Neural progenitor cell (in vitro differentiated cells): Measurements from ENCODE around the gene TMEM198. TPM values are rescaled to one million over a fixed set of nuclear protein-coding genes. Genes with fewer than 3 reads are reported as not detected.

Experiments
- DNase-seq: peaks from one replicate; pipeline ENCODE4 v3.0.0-alpha.2; 2016; ENCODE audit warnings: low spot score
- H2AFZ ChIP-seq: fragments of 200-600 bp; sonication (generic); replicated peaks from 2 replicates; pipeline ENCODE4 v1.6.1; 2016; ENCODE audit warnings: antibody characterized with exemption
- H3F3A ChIP-seq: fragments of 200-600 bp; sonication (generic); 2 replicates; pipeline ENCODE4 v1.6.1; 2016; ENCODE audit warnings: antibody characterized with exemption, low read depth
- H3K27ac ChIP-seq: fragments of 200-600 bp; sonication (generic); 2 replicates; pipeline ENCODE4 v1.5.1; 2016; ENCODE audit warnings: mild to moderate bottlenecking
- H3K27me3 ChIP-seq: fragments of 200-600 bp; sonication (generic); 2 replicates; pipeline ENCODE4 v1.6.1; 2016; ENCODE audit warnings: mild to moderate bottlenecking, moderate library complexity
- H3K36me3 ChIP-seq: fragments of 200-600 bp; sonication (generic); 2 replicates; pipeline ENCODE4 v1.5.1; 2016
- H3K4me1 ChIP-seq: fragments of 200-600 bp; sonication (generic); 2 replicates; pipeline ENCODE4 v1.6.1; 2016; ENCODE audit warnings: mixed run types
- H3K4me2 ChIP-seq: fragments of 200-600 bp; sonication (generic); 2 replicates; pipeline ENCODE4 v1.6.1; 2016
- H3K4me3 ChIP-seq: fragments of 200-600 bp; sonication (generic); 2 replicates; pipeline ENCODE4 v1.5.1; 2016
- H3K79me2 ChIP-seq: fragments of 200-600 bp; sonication (generic); 2 replicates; pipeline ENCODE4 v1.6.1; 2016; ENCODE audit warnings: low read depth
- H3K9ac ChIP-seq: fragments of 200-600 bp; sonication (generic); 2 replicates; pipeline ENCODE4 v1.6.1; 2016
- H3K9me3 ChIP-seq: fragments of 200-600 bp; sonication (generic); 2 replicates; pipeline ENCODE4 v1.5.1; 2016; ENCODE audit warnings: low read depth
- H4K20me1 ChIP-seq: fragments of 200-600 bp; sonication (generic); 2 replicates; pipeline ENCODE4 v1.6.1; 2016; ENCODE audit warnings: low read depth
- H3K27ac Mint-ChIP-seq: 3 replicates; pipeline ENCODE4 v1.8.0; 2021; ENCODE audit warnings: mixed read lengths
- H3K27me3 Mint-ChIP-seq: 2 replicates; pipeline ENCODE4 v1.8.0; 2022; ENCODE audit warnings: low read depth, mild to moderate bottlenecking, inconsistent platforms, moderate library complexity, mixed read lengths; ENCODE audit not compliant: insufficient read depth
- H3K36me3 Mint-ChIP-seq: 3 replicates; pipeline ENCODE4 v1.8.0; 2021; ENCODE audit warnings: mixed read lengths
- H3K4me1 Mint-ChIP-seq: 3 replicates; pipeline ENCODE4 v1.8.0; 2021; ENCODE audit warnings: mixed read lengths
- H3K4me3 Mint-ChIP-seq: 3 replicates; pipeline ENCODE4 v1.8.0; 2021; ENCODE audit warnings: mild to moderate bottlenecking, moderate library complexity, mixed read lengths
- H3K9me3 Mint-ChIP-seq: 3 replicates; pipeline ENCODE4 v1.8.0; 2020; ENCODE audit warnings: mixed read lengths
- EZH2 ChIP-seq: fragments of 200-600 bp; sonication (generic); IDR thresholded peaks from 2 replicates; pipeline ENCODE4 v1.6.1; 2017; ENCODE audit warnings: antibody characterized with exemption, mild to moderate bottlenecking, moderate library complexity
- EZH2phosphoT487 ChIP-seq: fragments of 200-600 bp; sonication (generic); IDR thresholded peaks from 2 replicates; pipeline ENCODE4 v1.6.1; 2017; ENCODE audit warnings: antibody characterized with exemption
- total RNA-seq: library from RNA; depleted of rRNA; stranded (reverse); fragments of >200 nt; gene quantifications from 2 replicates; pipeline ENCODE4 v1.2.3, GENCODE V29; 2015; ENCODE audit warnings: low replicate concordance
- TF ChIP-seq, protein P1 (sequence below): fragments of 200-600 bp; sonication (generic); IDR thresholded peaks from 2 replicates; pipeline ENCODE4 v1.5.1; 2017; ENCODE audit warnings: antibody characterized with exemption, mild to moderate bottlenecking

The TMEM198 gene
- total RNA-seq, 1 donor from 2014 or later, result 0.79 TPM

DNA sequence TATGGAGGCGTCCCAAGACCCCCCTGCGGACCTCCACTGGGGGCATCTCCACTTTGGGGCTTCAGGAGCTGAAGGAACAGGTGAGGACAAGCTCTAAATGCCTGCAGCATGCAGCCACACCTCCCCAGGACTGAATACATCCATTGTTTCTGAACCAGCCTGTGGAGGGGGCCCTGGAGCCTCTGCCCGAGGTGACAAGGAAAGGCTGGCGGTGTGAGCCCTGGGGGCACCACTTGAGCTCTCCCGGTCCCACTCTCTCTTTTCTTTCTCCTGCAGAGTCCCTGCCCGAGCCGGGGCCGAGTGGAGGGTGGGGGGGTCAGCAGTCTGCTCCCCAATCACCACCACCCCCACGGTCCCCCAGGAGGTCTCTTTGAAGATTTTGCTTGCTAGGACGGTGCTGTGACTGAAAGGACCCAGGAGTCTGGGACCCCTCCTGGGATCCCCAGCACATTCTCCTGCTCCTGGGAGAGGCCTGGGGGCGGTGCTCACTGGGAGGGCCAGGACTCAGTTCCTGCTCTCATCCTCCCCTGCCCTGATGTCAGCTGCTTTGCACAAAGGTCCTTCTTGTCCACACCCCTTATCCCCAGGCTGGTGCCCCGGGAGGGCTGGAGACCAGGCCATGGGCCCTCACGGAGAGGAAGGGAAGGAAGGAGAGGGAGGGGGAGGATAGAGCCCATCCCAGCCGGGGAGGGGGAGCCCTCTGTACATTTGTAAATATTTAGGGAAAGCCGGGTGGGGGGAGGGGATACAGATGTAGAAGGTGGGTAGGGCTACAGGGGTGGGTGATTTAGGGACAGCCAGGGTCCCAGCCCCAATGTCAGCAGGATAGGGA lies 6.0 kb upstream of the TMEM198 start:
- Mint-ChIP-seq H3K9me3 (no peaks in the 10 kb centered on the region), H3K4me1 (peaks cover 36% of the 10 kb centered on the region), H3K4me3 (no peak overlapping the region), H3K27me3 (peaks cover 11% of the 10 kb centered on the region), H3K36me3 (peaks cover 9% of the 10 kb centered on the region), H3K27ac (no peak overlapping the region)
- DNase-seq, result no peak
- peaks cover 11% of the 10 kb centered on the region for H4K20me1 ChIP-seq
- no peak overlapping the region for H3K9ac ChIP-seq
- H3K36me3 ChIP-seq, result no peaks in the 10 kb centered on the region
- H3K79me2 ChIP-seq, result no peaks in the 10 kb centered on the region
- TF ChIP-seq, protein P1, sequence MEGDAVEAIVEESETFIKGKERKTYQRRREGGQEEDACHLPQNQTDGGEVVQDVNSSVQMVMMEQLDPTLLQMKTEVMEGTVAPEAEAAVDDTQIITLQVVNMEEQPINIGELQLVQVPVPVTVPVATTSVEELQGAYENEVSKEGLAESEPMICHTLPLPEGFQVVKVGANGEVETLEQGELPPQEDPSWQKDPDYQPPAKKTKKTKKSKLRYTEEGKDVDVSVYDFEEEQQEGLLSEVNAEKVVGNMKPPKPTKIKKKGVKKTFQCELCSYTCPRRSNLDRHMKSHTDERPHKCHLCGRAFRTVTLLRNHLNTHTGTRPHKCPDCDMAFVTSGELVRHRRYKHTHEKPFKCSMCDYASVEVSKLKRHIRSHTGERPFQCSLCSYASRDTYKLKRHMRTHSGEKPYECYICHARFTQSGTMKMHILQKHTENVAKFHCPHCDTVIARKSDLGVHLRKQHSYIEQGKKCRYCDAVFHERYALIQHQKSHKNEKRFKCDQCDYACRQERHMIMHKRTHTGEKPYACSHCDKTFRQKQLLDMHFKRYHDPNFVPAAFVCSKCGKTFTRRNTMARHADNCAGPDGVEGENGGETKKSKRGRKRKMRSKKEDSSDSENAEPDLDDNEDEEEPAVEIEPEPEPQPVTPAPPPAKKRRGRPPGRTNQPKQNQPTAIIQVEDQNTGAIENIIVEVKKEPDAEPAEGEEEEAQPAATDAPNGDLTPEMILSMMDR, result peak; percentile 12
- TF ChIP-seq EZH2, result no peak
- no peak for TF ChIP-seq EZH2phosphoT487
- H3F3A ChIP-seq, result peaks cover 5% of the 10 kb centered on the region
- H3K4me2 ChIP-seq, result peak overlapping the region; percentile 54
- no peak overlapping the region for H3K27ac ChIP-seq
- no peak overlapping the region for H2AFZ ChIP-seq
- H3K27me3 ChIP-seq, result peaks cover 11% of the 10 kb centered on the region
- H3K4me1 ChIP-seq, result peaks cover 25% of the 10 kb centered on the region
- H3K4me3 ChIP-seq, result no peak overlapping the region
- H3K9me3 ChIP-seq, result no peaks in the 10 kb centered on the region

DNA sequence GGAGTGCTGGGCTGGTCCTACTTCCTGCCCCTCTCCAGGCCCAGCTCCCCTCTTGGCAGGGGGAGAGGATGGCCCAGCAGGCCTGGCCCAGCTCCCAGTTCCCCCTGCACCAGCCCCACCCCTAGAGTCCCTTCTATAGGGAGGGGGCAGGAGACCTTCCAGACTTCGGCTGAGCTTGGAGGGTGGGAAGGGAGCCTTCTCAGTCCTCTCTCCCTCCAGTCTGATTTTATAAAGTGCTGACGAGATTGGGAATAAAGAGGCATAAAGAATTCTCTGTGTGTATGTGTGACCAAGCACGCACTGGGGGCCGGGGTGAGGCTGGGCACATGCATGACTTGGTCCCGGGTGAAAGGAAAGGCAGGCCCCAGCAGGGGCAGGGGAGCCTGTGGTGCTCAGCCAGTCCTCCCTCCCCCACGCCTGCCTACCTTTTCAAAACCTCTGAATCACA lies 5.3 kb upstream of the TMEM198 start:
- H3K9ac ChIP-seq, result no peak overlapping the region
- no peak overlapping the region for H3K27ac ChIP-seq
- no peaks in the 10 kb centered on the region for H3K79me2 ChIP-seq
- H3K4me1 ChIP-seq, result peaks cover 25% of the 10 kb centered on the region
- peaks cover 11% of the 10 kb centered on the region for H3K27me3 Mint-ChIP-seq
- peak overlapping the region; percentile 54 for H3K4me2 ChIP-seq
- no peaks in the 10 kb centered on the region for H3K9me3 Mint-ChIP-seq
- peak overlapping the region; percentile 94 for H3K27ac Mint-ChIP-seq
- no peak overlapping the region for H3K4me3 ChIP-seq
- DNase-seq, result no peak
- H3K4me3 Mint-ChIP-seq, result peak overlapping the region; percentile 59
- H3K9me3 ChIP-seq, result no peaks in the 10 kb centered on the region
- peaks cover 9% of the 10 kb centered on the region for H3K36me3 Mint-ChIP-seq
- peaks cover 12% of the 10 kb centered on the region for H3F3A ChIP-seq
- no peak for TF ChIP-seq EZH2phosphoT487
- no peak for TF ChIP-seq EZH2
- TF ChIP-seq, protein P1, result no peak
- H2AFZ ChIP-seq, result no peak overlapping the region
- no peaks in the 10 kb centered on the region for H3K36me3 ChIP-seq
- peaks cover 11% of the 10 kb centered on the region for H4K20me1 ChIP-seq
- H3K27me3 ChIP-seq, result peaks cover 13% of the 10 kb centered on the region
- peaks cover 36% of the 10 kb centered on the region for H3K4me1 Mint-ChIP-seq

DNA sequence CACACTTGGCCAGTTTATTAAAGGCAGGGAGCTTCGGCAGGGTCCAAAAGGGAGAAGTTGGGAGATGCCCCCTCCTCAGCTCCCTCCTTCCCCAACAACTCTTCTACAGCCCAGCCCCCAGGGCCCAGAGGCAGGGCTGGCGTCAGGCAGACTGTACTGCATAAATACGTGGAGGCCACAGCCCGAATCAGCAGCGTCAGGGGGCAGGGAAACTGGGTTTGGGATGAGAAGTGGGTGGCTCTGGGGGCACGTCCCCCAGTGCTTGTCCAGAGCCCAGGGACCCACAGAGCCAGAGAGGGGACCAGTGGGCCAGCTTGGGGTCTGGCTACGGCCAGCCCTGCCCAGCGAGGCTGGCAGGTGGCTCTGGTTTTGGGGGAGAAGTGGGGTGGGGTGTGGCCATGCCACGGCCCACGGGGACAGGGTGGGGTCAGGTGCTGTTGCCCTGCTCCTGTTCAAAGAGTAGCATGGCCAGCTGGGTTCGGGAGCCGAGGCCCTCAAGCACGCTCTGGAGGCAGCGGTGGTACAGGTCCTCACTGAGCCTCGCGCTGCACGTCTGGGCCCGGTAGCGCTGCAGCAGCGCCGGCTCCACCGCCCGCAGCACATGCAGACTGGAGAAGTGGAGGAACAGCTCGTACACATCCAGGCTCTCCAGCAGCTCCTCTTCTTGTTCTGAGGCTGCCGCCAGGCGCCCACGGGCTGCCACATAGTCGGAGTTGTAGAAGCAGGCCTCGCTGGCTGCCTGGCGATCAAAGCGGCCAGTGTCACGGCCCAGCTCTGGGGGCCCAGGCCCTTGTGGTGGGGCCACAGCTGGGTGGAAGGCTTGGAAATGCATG lies 4.7 kb upstream of the TMEM198 start:
- H3K9ac ChIP-seq, result no peak overlapping the region
- Mint-ChIP-seq H3K9me3 (no peaks in the 10 kb centered on the region), H3K27me3 (peaks cover 10% of the 10 kb centered on the region), H3K4me1 (peaks cover 37% of the 10 kb centered on the region), H3K27ac (peak overlapping the region; percentile 94), H3K36me3 (peaks cover 9% of the 10 kb centered on the region), H3K4me3 (no peak overlapping the region)
- no peak overlapping the region for H2AFZ ChIP-seq
- no peak for TF ChIP-seq EZH2phosphoT487
- TF ChIP-seq EZH2, result no peak
- TF ChIP-seq, protein P1, result no peak
- peak overlapping the region; percentile 54 for H3K4me2 ChIP-seq
- peaks cover 12% of the 10 kb centered on the region for H4K20me1 ChIP-seq
- H3K79me2 ChIP-seq, result no peaks in the 10 kb centered on the region
- DNase-seq, result no peak
- peaks cover 16% of the 10 kb centered on the region for H3K27me3 ChIP-seq
- peaks cover 26% of the 10 kb centered on the region for H3K4me1 ChIP-seq
- no peak overlapping the region for H3K27ac ChIP-seq
- no peak overlapping the region for H3K4me3 ChIP-seq
- H3K9me3 ChIP-seq, result no peaks in the 10 kb centered on the region
- H3K36me3 ChIP-seq, result no peaks in the 10 kb centered on the region
- H3F3A ChIP-seq, result peaks cover 14% of the 10 kb centered on the region
